Ovary (tissue), 3 donors: ENCODE results near the gene WASL.
A peak's percentile ranks its signal among the peaks of the same experiment; 100 is the strongest.

Experiments
- CTCF ChIP-seq, 3 donors: fragments of 450-650 bp in 2 of 3; fragments of 200-600 bp in 1 of 3; IDR thresholded peaks; one replicate each; pipeline versions ENCODE4 v1.5.1 to v1.8.0; 2016 to 2022; ENCODE audit warnings: antibody characterized with exemption in 3 of 3, mild to moderate bottlenecking in 1 of 3
- POLR2A ChIP-seq: fragments of 450-650 bp; IDR thresholded peaks from one replicate; pipeline ENCODE4 v1.6.1; 2017; ENCODE audit warnings: antibody characterized with exemption, mild to moderate bottlenecking, moderate library complexity
- donor health status: DM: no; HTN: no; CAD: no.

- TF ChIP-seq CTCF (IDR thresholded peaks at IDR 0.05), result peak in 2 of 3 donors; percentile 19 to 22
- TF ChIP-seq POLR2A, result peak; percentile 88
Measured at GRCh38 chr7:123748734-123749536, at the start of gene WASL.
